Measurements from ENCODE around the gene ASCL4. TPM values are rescaled to one million over a fixed set of nuclear protein-coding genes. Genes with fewer than 3 reads are reported as not detected.

Gene ASCL4
- total and polyA plus RNA-seq, 2 of the 13 experiments (the other 11 are each of a cell fraction or from before 2014, with no cell fraction given), result not detected

DNA sequence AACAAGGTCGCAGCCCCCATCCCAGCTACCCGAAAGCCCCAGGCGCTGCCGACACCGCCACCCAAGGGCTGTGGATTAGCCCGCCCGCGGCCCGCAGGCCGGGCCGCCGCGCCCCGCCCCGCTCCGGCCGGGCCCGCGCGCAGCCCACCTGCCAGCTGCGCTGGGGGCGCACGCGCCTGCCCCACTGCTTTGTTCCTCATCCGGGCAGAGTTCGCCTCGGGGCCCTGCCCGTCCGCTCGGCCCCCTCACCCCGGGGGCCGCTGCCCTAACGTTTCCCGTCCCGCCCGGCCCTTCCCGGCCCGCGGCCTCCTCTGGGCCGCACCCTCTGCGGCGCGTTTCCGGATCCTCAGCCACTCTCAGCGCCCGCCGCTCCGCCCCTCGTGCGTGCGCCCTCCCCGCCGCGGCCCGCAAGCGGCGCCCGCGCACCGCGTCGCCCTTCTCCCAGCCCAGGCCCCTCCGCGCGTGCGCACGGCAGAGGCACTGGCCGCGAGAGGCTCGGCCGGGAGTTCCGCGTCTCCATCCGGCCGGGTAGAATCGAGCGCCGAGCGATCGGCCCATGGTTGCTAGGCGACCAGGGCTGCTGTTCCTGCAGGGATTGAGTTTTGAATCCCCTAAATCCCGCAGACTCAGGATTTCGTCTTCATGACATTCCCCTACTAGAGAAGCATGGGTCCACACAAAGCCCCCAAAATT, 13.5 kb upstream of the ASCL4 start, which contains the start of gene PRDM4 (continued):
- peak; percentile 56 for TF ChIP-seq GABPA (IDR thresholded peaks at IDR 0.05; ENCODE audit: low read depth, low read length)
- peak; percentile 79 for TF ChIP-seq GABPA (CRISPR knock-in tag; IDR thresholded peaks at IDR 0.05; ENCODE audit: low read depth)
- TF ChIP-seq RXRA (CRISPR knock-in tag; IDR thresholded peaks at IDR 0.05), result no peak
- TF ChIP-seq ZNF333 (CRISPR knock-in tag; IDR thresholded peaks at IDR 0.05; ENCODE audit: borderline replicate concordance), result no peak
- TF ChIP-seq RFX1 (IDR thresholded peaks at IDR 0.05), result peak; percentile 93
- TF ChIP-seq, protein P1, sequence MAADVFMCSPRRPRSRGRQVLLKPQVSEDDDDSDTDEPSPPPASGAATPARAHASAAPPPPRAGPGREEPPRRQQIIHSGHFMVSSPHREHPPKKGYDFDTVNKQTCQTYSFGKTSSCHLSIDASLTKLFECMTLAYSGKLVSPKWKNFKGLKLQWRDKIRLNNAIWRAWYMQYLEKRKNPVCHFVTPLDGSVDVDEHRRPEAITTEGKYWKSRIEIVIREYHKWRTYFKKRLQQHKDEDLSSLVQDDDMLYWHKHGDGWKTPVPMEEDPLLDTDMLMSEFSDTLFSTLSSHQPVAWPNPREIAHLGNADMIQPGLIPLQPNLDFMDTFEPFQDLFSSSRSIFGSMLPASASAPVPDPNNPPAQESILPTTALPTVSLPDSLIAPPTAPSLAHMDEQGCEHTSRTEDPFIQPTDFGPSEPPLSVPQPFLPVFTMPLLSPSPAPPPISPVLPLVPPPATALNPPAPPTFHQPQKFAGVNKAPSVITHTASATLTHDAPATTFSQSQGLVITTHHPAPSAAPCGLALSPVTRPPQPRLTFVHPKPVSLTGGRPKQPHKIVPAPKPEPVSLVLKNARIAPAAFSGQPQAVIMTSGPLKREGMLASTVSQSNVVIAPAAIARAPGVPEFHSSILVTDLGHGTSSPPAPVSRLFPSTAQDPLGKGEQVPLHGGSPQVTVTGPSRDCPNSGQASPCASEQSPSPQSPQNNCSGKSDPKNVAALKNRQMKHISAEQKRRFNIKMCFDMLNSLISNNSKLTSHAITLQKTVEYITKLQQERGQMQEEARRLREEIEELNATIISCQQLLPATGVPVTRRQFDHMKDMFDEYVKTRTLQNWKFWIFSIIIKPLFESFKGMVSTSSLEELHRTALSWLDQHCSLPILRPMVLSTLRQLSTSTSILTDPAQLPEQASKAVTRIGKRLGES (CRISPR knock-in tag; IDR thresholded peaks at IDR 0.05; ENCODE audit: borderline replicate concordance), result no peak
- no peak for TF ChIP-seq ZNF484 (CRISPR knock-in tag; IDR thresholded peaks at IDR 0.05; ENCODE audit: borderline replicate concordance, low read depth)
- TF ChIP-seq NCOR1 (IDR thresholded peaks at IDR 0.05; ENCODE audit: borderline replicate concordance, low read length), result no peak
- no peak for TF ChIP-seq TCF12 (IDR thresholded peaks at IDR 0.05)
- TF ChIP-seq TCF12 (CRISPR knock-in tag; IDR thresholded peaks at IDR 0.05), result no peak
- TF ChIP-seq ZNF225 (CRISPR knock-in tag; IDR thresholded peaks at IDR 0.05), result no peak
- peak; percentile 51 for TF ChIP-seq SALL1 (CRISPR knock-in tag; IDR thresholded peaks at IDR 0.05)
- no peak for TF ChIP-seq HNRNPH1 (optimal IDR thresholded peaks at IDR 0.05; ENCODE audit: low read depth, low read length)
- TF ChIP-seq, protein P2, sequence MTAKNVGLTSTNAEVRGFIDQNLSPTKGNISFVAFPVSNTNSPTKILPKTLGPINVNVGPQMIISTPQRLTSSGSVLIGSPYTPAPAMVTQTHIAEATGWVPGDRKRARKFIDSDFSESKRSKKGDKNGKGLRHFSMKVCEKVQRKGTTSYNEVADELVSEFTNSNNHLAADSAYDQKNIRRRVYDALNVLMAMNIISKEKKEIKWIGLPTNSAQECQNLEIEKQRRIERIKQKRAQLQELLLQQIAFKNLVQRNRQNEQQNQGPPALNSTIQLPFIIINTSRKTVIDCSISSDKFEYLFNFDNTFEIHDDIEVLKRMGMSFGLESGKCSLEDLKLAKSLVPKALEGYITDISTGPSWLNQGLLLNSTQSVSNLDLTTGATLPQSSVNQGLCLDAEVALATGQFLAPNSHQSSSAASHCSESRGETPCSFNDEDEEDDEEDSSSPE (CRISPR knock-in tag; IDR thresholded peaks at IDR 0.05), result peak; percentile 31; the same call in 1 of the 2 replicates
- no peak; the same call in 1 of the 2 replicates for TF ChIP-seq ZNF773 (CRISPR knock-in tag; IDR thresholded peaks at IDR 0.05; ENCODE audit: borderline replicate concordance)
- TF ChIP-seq ZNF234 (CRISPR knock-in tag; conservative IDR thresholded peaks at IDR 0.05), result no peak
- TF ChIP-seq ZKSCAN8 (CRISPR knock-in tag; IDR thresholded peaks at IDR 0.05; ENCODE audit: borderline replicate concordance), result no peak
- TF ChIP-seq, protein P3, sequence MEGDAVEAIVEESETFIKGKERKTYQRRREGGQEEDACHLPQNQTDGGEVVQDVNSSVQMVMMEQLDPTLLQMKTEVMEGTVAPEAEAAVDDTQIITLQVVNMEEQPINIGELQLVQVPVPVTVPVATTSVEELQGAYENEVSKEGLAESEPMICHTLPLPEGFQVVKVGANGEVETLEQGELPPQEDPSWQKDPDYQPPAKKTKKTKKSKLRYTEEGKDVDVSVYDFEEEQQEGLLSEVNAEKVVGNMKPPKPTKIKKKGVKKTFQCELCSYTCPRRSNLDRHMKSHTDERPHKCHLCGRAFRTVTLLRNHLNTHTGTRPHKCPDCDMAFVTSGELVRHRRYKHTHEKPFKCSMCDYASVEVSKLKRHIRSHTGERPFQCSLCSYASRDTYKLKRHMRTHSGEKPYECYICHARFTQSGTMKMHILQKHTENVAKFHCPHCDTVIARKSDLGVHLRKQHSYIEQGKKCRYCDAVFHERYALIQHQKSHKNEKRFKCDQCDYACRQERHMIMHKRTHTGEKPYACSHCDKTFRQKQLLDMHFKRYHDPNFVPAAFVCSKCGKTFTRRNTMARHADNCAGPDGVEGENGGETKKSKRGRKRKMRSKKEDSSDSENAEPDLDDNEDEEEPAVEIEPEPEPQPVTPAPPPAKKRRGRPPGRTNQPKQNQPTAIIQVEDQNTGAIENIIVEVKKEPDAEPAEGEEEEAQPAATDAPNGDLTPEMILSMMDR (CRISPR knock-in tag; IDR thresholded peaks at IDR 0.05), result peak; percentile 79
- no peak for TF ChIP-seq KLF11 (CRISPR knock-in tag; IDR thresholded peaks at IDR 0.05)
- TF ChIP-seq DNMT3B (CRISPR knock-in tag; conservative IDR thresholded peaks at IDR 0.05), result no peak
- TF ChIP-seq, protein P4, sequence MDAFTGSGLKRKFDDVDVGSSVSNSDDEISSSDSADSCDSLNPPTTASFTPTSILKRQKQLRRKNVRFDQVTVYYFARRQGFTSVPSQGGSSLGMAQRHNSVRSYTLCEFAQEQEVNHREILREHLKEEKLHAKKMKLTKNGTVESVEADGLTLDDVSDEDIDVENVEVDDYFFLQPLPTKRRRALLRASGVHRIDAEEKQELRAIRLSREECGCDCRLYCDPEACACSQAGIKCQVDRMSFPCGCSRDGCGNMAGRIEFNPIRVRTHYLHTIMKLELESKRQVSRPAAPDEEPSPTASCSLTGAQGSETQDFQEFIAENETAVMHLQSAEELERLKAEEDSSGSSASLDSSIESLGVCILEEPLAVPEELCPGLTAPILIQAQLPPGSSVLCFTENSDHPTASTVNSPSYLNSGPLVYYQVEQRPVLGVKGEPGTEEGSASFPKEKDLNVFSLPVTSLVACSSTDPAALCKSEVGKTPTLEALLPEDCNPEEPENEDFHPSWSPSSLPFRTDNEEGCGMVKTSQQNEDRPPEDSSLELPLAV (CRISPR knock-in tag; conservative IDR thresholded peaks at IDR 0.05; ENCODE audit: low read depth), result no peak
- TF ChIP-seq, protein P5, sequence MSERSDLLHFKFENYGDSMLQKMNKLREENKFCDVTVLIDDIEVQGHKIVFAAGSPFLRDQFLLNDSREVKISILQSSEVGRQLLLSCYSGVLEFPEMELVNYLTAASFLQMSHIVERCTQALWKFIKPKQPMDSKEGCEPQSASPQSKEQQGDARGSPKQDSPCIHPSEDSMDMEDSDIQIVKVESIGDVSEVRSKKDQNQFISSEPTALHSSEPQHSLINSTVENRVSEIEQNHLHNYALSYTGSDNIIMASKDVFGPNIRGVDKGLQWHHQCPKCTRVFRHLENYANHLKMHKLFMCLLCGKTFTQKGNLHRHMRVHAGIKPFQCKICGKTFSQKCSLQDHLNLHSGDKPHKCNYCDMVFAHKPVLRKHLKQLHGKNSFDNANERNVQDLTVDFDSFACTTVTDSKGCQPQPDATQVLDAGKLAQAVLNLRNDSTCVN (CRISPR knock-in tag; IDR thresholded peaks at IDR 0.05; ENCODE audit: borderline replicate concordance), result no peak
